Measurements from ENCODE around the gene MYCBPAP. TPM values are rescaled to one million over a fixed set of nuclear protein-coding genes. Genes with fewer than 3 reads are reported as not detected.

Gene MYCBPAP
- total RNA-seq, 4 donors from 2014 or later: 0.64 to 3.7 (median 2.7) TPM; not detected in 1

GRCh38 chr17:50460831-50461526 lies 47.3 kb upstream of the MYCBPAP start:
- WGBS, 2 donors (ENCODE audit: low coverage in 1 of 2): 90 to 100% methylated on average over 1 to 8 of the region's 9 CpGs
- in situ Hi-C loops (cut with MboI; ENCODE audit: low pct_ligation_motif_present in 1 of 4, low pct_unique_long_range_greater_than_20kb in 1 of 4, low sequenced_read_pairs in 3 of 4) (no loop called here), intact Hi-C loops (cut with DNase I; ENCODE audit: low total_unique reads) (no loop called here)
- H3K36me3 ChIP-seq: no peaks in the 10 kb centered on the region
- DNase-seq: no peak
- no peak overlapping the region for H3K4me3 ChIP-seq
- H3K4me1 ChIP-seq: peaks cover 0 to 37% (median 7%) of the 10 kb centered on the region in 4 donors
- no peak overlapping the region for H3K27ac ChIP-seq
- no peaks in the 10 kb centered on the region for H3K9me3 ChIP-seq
- H3K27me3 ChIP-seq: no peaks in the 10 kb centered on the region
- TF ChIP-seq EP300 (IDR thresholded peaks at IDR 0.05; ENCODE audit: low read depth) (no peak), POLR2A (IDR thresholded peaks at IDR 0.05) (no peak), POLR2AphosphoS5 (IDR thresholded peaks at IDR 0.05) (no peak), CTCF (IDR thresholded peaks at IDR 0.05) (no peak)

- no peak for DNase-seq
- Histone ChIP-seq H3K36me3 (no peaks in the 10 kb centered on the region), H3K27me3 (no peaks in the 10 kb centered on the region), H3K9me3 (no peaks in the 10 kb centered on the region), H3K4me3 (no peak overlapping the region), H3K27ac (no peak overlapping the region), H3K4me1 (peaks cover 3 to 34% (median 9%) of the 10 kb centered on the region in 4 donors)
- in situ Hi-C loops (cut with MboI; ENCODE audit: low pct_ligation_motif_present in 1 of 4, low pct_unique_long_range_greater_than_20kb in 1 of 4, low sequenced_read_pairs in 3 of 4) (no loop called here), intact Hi-C loops (cut with DNase I; ENCODE audit: low total_unique reads) (no loop called here)
- 96% methylated on average over 14 of the region's 14 CpGs; no CpG with 5 or more reads in 1 of the 2 donors for WGBS, 2 donors (ENCODE audit: low coverage in 1 of 2)
- TF ChIP-seq CTCF (IDR thresholded peaks at IDR 0.05) (no peak), EP300 (IDR thresholded peaks at IDR 0.05; ENCODE audit: low read depth) (no peak), POLR2AphosphoS5 (IDR thresholded peaks at IDR 0.05) (no peak), POLR2A (IDR thresholded peaks at IDR 0.05) (no peak)
Measured at GRCh38 chr17:50461550-50462132, 46.6 kb upstream of the MYCBPAP start.

GRCh38 chr17:50462446-50462845 lies 45.8 kb upstream of the MYCBPAP start:
- in situ Hi-C loops (cut with MboI; ENCODE audit: low pct_ligation_motif_present in 1 of 4, low pct_unique_long_range_greater_than_20kb in 1 of 4, low sequenced_read_pairs in 3 of 4): no loop called here
- intact Hi-C loops (cut with DNase I; ENCODE audit: low total_unique reads): no loop called here
- Histone ChIP-seq H3K36me3 (no peaks in the 10 kb centered on the region), H3K4me3 (no peak overlapping the region), H3K4me1 (peaks cover 7 to 34% (median 15%) of the 10 kb centered on the region in 4 donors), H3K27ac (no peak overlapping the region), H3K9me3 (no peaks in the 10 kb centered on the region), H3K27me3 (no peaks in the 10 kb centered on the region)
- TF ChIP-seq EP300 (IDR thresholded peaks at IDR 0.05; ENCODE audit: low read depth) (no peak), CTCF (IDR thresholded peaks at IDR 0.05) (no peak), POLR2A (IDR thresholded peaks at IDR 0.05) (no peak), POLR2AphosphoS5 (IDR thresholded peaks at IDR 0.05) (no peak)
- no peak for DNase-seq
- WGBS, 2 donors (ENCODE audit: low coverage in 1 of 2): 87% methylated on average over 9 of the region's 9 CpGs; no CpG with 5 or more reads in 1 of the 2 donors

- H3K36me3 ChIP-seq: no peaks in the 10 kb centered on the region
- intact Hi-C loops (cut with DNase I; ENCODE audit: low total_unique reads): no loop called here
- TF ChIP-seq POLR2AphosphoS5 (IDR thresholded peaks at IDR 0.05) (no peak), CTCF (IDR thresholded peaks at IDR 0.05) (no peak), POLR2A (IDR thresholded peaks at IDR 0.05) (no peak), EP300 (IDR thresholded peaks at IDR 0.05; ENCODE audit: low read depth) (no peak)
- H3K27me3 ChIP-seq: peaks cover 15% of the 10 kb centered on the region
- no peaks in the 10 kb centered on the region for H3K9me3 ChIP-seq
- 85 to 100% methylated on average over 2 to 3 of the region's 3 CpGs for WGBS, 2 donors (ENCODE audit: low coverage in 1 of 2)
- peak overlapping the region in 1 of 4 donors; percentile 83 for H3K27ac ChIP-seq
- H3K4me3 ChIP-seq: no peak overlapping the region
- no peak for DNase-seq
- H3K4me1 ChIP-seq: peaks cover 16 to 35% (median 27%) of the 10 kb centered on the region in 4 donors
- in situ Hi-C loops (cut with MboI; ENCODE audit: low pct_ligation_motif_present in 1 of 4, low pct_unique_long_range_greater_than_20kb in 1 of 4, low sequenced_read_pairs in 3 of 4): no loop called here
Measured at GRCh38 chr17:50464121-50464520, 44.1 kb upstream of the MYCBPAP start.

Data from transverse colon (tissue), 4 donors.